Breast epithelium (tissue), 3 donors: Measurements from ENCODE around the gene EFNA5.

ENCODE experiments used
- CTCF ChIP-seq, 3 donors: fragments of 450-650 bp; IDR thresholded peaks; one replicate each; pipeline ENCODE4 v1.5.1; 2016 to 2017; ENCODE audit warnings: antibody characterized with exemption in 3 of 3, mild to moderate bottlenecking in 3 of 3, moderate library complexity in 3 of 3
- POLR2A ChIP-seq: fragments of 450-650 bp; IDR thresholded peaks from one replicate; pipeline ENCODE4 v1.6.1; 2016; ENCODE audit warnings: antibody characterized with exemption, mild to moderate bottlenecking, moderate library complexity

GRCh38 chr5:107384256-107384655, 286.5 kb downstream of the EFNA5 start:
- TF ChIP-seq POLR2A (no peak), CTCF (IDR thresholded peaks at IDR 0.05) (no peak)
